LHCN-M2 (cell line): Measurements from ENCODE around the gene PCYOX1L. TPM values are rescaled to one million over a fixed set of nuclear protein-coding genes. Genes with fewer than 3 reads are reported as not detected.

Experiments used
- DNase-seq: peaks from one replicate; pipeline ENCODE4 v3.0.0-alpha.2; 2012; ENCODE audit warnings: low read depth
- polyA plus RNA-seq: library from polyadenylated mRNA; unstranded; fragments of >200 nt; gene quantifications from one replicate; pipeline ENCODE4 v1.2.1, GENCODE V29; 2012; ENCODE audit warnings: missing spikeins
- total RNA-seq: library from RNA; depleted of rRNA; stranded (reverse); fragments of >200 nt; gene quantifications from 2 replicates; pipeline ENCODE4 v1.2.3, GENCODE V29; 2014; rRNA removed

The PCYOX1L gene, protein sequence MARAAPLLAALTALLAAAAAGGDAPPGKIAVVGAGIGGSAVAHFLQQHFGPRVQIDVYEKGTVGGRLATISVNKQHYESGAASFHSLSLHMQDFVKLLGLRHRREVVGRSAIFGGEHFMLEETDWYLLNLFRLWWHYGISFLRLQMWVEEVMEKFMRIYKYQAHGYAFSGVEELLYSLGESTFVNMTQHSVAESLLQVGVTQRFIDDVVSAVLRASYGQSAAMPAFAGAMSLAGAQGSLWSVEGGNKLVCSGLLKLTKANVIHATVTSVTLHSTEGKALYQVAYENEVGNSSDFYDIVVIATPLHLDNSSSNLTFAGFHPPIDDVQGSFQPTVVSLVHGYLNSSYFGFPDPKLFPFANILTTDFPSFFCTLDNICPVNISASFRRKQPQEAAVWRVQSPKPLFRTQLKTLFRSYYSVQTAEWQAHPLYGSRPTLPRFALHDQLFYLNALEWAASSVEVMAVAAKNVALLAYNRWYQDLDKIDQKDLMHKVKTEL
- 5.9 and 6.3 TPM in 2 replicates for total RNA-seq
- polyA plus RNA-seq: 5.0 TPM

DNA sequence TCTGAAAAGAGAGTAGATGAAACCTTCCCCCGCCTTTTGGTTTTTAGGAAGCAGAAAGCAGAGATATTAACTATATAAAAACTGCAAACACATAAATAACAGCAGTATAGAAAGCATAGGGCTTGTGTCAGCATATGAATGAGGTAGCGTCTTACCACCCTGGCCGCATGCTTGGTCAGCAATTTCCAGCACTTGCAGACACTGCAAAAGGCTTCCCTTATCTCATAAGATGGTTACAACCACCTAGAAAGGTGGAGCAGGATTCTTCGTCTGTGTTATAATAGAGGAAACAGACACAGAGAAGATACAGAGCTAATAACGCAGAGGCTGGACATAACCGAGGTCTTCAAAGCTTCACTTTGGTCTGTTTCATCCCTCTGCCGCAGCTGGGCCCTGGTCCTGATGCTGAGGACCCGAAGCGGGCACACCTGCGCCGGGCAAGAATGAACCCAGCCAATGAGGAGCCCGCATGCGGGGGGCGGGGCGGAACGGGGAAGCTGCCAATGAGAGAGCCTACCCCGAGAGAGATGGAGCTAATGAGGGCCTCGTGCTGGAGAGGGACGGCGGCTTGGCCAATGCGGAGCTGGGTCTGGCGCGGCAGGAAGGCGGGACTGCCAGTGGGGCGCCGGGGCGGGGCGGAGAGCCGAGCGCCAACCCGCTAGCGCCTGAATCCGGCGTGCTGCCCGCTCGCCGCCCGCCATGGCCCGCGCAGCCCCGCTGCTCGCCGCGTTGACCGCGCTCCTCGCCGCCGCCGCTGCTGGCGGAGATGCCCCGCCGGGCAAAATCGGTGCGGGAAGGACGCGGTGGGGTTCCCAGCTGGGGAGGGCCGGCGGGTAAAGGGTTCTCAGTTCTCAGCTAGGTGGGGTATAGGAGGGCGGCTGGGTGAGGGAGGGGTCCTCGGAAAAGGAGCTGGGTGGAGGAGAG is at the start of gene PCYOX1L:
PCYOX1L (plus strand) TSS at position 677 of the 924 bp plus-strand sequence; CDS start at position 700, 23 bp downstream.
- peak; percentile 89 for DNase-seq

DNA sequence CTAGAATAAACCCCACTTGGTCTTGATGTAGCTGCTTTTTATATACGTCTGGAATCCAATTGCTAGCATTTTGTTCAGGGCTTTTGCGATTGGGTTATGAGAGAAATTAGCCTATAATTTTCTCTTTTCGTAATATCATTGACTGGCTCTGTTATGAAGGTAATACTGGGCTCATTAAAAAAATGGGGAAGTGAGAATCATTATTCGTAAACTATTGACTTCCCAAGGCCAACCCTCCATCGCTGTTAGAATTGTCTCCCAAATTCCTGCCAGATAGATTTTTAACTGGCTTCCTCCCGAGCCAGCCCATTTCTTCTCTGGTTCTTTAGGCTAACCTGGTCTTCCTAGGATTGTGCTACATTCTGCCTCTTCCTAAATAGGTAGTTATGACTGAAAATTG is 48.5 kb upstream of the PCYOX1L start:
- no peak for DNase-seq

DNA sequence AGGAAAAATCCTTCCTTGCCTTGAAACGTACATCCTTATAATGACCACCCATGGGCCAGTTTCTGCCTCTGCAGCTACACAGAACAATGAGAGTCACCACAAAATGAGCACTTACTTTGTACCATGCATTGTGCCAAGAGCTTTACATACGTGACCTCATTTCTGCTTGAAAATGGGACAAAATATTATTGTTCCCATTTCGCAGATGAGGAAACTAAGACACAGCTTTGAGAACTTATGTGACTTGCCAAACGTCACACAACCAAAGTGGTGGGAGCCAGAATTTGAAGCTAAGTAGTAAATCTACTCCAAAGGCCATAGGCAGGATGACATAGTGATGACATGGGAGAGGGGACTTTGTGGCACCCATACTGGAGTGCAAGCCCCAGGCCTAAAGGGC is 47.4 kb upstream of the PCYOX1L start:
- no peak for DNase-seq

DNA sequence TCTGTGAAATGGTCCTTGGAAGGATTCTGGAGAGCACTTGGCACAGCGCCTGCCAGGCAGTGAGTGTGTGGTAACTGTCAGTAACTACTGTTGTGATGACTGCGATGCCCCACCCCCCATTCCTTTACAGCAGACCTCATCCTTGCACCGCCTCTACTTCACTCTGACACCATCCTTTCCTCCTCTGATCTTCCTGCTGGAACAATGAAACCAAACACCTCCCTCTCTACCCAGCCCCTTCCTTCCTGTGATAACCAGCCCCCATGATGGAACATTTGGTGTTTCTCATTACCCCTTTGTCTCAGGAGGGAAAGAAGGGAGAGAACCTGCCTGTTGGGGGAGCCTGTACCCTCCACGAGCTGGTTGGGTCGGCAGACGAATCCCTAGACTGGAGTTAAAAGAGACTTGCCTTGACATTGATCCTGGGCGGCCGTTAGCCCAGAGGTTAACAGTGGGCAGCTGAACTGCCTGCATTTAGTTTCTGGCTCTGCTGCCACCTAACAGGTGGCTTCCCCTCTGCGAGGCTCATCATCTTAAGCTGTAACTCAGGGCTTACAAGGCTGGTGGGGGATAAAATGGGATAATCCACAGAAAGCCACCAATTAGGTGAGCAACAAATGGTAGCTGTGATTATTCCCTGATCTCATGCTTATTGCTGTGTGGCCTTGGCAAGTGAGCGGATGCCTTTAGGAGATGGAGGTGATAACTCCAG is 46.7 kb upstream of the PCYOX1L start:
- no peak for DNase-seq

DNA sequence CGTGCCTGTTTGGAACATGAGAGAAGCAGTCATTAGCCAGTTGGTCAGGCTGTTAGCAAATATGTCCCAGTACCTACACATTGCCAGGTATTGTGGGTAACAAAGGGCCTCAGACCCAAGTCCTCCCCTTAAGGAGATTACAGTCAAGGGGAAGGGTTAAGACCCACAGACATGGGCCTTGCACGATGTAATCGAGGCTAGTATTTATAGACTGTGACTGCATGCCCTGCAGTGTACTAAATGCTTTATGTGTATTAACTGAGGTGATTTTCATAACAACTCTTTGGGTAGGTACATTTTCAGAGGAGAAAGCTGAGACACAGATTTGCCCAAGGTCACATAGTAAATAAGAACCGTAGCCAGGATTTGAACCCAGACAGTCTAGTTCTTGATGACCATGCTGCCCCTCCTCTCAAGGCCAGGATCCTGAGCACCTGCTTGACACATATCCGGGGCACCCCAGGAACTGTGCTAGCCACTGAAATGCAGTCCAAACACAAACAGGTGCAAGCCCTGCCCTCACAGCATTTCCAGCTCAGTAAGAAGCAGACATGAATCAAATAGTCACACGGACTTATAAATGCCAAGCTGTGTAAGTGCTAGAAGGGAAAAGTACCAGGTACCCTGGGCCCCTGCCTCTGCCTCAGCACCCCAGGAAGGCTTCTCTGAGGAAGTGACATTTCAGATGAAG is 44.5 kb upstream of the PCYOX1L start:
- DNase-seq: no peak

DNA sequence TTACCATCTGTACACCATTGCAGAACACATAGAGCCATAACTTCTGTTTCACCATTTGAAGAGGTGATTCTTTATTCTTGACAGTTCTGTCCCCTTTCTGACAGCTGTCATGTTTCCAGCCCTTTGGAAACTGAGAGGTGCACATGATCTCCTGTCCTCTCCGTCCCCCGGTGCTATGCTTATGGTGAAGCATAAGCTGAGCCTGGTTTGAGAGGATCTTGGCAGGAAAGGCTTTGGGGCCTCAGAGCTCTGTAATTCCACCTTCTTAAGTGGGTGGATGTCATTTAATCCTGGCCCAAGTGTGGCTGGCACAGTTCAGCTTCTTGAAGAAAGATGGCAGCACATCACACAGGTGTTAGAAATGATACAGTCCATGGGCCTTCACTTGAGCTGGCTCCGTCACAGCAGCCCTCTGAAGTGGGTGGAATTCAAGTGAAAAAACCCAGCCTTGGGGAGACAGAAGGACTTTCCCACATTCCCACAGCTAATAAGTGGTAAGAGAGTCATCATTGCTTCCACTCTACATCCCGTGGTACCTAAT is 43.2 kb upstream of the PCYOX1L start:
- DNase-seq: no peak

DNA sequence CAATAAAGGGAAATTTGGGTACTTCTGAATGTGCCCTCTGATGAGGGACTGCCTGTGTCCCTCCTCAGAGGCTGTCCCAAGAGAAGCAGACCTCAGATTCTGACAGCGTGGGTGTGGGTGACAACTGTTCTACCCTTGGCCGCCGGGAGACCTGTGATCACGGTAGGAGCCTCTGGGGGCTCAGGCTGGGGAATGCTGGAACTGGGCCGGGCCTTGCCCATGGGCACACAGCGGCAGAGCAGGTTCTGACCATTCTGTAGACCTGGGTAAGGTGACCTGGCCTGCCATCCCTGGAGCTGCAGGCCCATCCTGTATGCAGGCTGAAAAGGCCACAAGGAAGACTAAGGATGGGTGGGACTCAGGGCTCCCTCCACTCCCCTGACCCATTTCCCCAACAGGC is 42.1 kb upstream of the PCYOX1L start:
- no peak for DNase-seq

DNA sequence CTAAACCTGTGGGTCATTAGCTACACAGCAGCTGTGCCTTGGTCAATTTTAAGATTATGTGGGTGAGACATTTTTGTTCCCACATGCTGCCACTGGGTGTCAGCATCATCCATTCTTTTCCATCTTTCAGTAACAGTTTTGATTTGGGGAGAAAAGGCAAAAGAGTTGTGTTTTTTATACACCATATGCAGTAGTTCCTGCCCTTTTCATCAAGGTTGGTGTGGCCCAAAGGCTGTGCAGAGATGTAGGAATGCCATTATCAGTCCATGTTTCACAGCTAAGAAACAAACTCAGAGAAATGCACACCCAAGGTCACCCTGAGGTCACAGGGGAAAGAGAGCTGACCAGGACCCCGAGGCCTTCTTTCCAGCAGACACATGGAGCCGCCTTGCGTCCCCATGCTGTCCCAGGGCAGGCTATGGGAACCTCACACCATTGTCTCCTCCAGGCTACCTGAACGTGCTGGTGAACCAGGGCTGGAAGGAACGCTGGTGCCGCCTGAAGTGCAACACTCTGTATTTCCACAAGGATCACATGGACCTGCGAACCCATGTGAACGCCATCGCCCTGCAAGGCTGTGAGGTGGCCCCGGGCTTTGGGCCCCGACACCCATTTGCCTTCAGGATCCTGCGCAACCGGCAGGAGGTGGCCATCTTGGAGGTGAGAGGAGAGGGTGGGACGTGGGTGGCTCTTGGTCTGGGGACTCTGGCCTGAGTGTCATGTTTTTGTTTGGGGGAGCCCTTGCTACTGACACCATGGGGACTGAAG is 40.4 kb upstream of the PCYOX1L start:
- peak; percentile 65 for DNase-seq

DNA sequence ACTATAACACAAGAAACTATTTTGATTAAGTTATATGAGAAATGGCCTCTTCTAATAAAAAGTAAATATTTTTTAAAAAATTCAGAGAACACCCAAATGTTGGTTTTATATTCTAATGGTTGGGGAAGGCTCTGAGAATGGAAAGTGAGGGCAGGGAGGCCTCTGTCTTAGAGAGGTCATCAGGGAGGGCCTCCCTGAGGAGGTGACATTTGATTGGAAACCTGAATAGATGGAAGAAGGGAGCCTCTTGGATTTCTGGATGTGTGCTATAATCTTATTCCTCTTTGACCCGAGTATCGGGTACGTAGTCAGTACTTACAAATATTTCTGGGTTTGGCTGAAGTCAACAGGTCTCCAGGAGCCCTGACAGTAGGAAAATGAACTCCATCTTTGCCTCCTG is 38.7 kb upstream of the PCYOX1L start:
- DNase-seq: no peak

DNA sequence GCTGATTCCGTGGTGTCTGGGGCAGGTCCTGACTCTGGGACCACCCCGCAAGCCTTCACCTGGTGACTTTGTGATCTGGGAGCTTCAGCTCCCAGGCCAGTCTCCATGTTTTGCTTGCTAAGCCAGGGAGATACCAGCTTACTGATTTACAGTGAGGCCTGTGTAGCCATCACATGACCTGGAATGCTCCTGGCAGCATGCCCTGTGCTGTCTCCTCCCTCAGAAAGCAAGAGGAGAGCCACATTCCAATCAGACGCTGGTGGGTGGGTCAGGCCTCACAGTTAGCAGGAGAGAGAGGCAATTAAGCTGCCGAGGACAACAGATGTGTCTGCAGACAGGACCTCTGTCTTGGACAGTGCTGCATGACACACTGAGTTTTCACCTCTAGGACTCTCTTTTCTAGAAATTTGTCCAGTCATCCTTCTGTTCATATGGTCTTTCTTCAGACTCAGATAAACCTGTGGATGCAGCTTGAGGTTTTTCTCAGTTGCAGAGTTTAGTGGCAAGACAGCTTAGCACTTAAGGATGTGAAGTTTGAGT is 37.0 kb upstream of the PCYOX1L start:
- peak; percentile 96 for DNase-seq

DNA sequence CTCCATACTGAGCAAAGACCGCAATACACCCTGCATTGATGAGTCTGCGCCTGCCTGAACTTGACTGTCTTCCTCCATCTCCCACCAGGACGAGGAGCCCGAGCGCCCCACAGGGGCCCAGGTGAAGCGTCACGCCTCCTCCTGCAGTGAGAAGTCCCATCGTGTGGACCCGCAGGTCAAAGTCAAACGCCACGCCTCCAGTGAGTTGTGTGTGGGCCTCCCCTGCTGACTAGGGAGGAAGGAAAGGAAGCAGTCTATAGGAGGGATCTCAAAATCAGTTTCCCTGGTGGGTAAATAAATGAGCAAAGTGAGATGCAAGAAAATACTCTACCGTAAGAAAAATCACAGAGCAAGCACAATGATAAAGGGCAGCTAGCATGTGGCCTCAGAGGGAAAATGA is 35.3 kb upstream of the PCYOX1L start:
- DNase-seq: no peak

DNA sequence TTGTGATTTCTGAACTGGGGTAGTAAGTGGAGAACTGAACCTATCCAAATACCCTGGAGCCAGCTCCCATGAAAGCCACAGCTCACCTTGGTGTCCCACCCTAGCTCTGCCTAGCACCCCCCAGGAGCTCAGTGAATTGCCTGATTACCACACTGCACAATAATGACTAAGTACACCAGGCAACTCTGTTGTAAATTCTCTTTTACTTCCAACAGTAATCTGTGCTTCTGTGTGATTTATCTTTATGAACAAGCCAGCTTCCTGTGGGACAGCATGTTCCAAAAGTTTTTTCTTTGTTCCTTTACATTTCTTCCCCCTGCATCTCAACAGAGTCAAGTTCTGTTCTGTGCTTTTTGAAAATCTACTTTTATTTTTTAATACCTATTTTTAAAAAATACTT is 34.6 kb upstream of the PCYOX1L start:
- DNase-seq: peak; percentile 30

DNA sequence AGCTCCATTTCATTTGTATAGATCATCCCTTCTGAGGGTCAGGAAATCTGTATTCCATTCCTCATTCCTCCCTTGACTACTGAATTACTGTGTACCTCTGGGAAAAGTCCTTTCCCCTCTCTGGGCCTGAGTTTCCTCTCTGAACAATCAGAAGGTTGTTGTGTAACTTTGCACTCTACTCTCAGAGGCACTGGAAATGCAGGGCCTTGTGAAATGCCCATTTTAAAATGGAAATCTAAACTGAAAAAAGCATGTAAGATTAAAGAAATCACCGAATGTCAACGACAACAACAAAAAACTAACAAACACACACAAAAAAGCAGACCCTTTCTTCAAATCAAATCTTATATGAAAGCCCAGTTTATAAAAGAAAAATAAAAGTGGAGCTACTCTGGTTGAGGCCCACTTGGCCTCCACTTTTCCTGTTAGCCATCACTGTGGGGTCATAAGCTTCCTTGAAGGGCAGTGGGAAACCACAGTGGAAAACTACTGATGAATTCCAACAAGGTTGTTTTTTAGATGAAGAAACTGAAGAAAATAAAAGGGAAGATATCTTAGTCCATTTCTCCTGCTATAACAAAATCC is 34.1 kb upstream of the PCYOX1L start:
- peak; percentile 36 for DNase-seq

DNA sequence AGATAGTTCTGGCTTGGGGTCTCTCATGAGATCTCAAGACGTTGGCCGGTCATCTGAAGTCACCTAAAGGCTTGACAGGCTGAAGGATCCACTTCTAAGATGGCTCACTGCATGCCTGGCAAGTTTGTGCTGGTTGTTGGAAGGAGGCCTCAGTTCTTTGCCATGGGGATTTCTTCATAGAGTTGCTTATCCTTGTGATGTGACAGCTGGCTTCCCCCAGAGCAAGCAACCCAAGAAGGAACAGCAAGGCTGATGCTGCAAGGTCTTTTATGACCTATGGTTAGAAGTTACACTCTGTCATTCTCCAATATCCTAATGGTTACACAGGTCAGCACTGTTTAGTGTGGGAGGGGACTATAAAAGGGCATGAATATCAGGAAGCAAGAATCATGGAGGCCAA is 33.2 kb upstream of the PCYOX1L start:
- peak; percentile 11 for DNase-seq

DNA sequence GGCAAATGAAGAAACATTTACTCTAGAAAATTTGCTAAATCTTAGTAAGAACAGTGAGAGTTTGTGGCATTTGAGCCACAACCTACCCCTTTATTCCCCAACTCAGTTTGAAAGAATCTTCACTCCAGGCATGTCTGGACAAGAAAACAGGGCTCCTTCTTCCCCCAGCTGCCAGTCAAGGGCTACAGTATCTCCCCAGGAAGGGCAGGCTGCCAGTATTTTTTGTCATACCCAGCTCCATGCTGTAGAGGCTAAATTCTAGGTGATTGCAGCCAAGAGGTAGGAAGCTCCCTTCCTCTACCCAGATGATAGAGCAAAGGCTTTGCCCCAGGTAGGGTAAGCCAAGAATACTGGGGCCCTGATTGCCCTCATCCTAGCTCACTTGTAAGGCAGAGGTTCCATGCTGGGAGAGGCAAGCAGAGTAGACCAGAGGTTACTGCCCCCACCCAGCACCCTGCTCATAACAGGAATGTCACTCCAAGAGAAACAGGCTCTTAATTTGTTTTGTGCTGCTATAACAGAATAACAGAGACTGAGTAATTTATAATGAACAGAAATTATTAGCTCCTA is 32.6 kb upstream of the PCYOX1L start:
- DNase-seq: peak; percentile 40

DNA sequence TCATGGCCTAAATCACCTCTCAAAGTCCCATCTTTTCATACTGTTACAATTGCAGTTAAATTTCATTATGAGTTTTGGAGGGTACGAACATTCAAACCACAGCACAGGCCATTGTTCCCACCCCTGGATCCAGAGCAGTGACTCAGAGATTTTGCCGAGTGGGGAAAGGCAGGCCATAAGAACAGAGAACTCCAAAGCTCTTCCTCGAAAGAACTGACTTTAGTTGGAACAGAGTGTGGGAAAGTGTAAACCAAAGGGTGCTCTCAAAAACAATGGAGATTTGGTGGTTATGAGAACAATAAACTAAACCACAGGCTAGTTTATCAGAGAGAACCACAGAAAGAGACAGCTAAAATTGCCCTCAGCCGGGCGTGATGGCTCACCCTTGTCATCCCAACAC is 32.0 kb upstream of the PCYOX1L start:
- peak; percentile 29 for DNase-seq

DNA sequence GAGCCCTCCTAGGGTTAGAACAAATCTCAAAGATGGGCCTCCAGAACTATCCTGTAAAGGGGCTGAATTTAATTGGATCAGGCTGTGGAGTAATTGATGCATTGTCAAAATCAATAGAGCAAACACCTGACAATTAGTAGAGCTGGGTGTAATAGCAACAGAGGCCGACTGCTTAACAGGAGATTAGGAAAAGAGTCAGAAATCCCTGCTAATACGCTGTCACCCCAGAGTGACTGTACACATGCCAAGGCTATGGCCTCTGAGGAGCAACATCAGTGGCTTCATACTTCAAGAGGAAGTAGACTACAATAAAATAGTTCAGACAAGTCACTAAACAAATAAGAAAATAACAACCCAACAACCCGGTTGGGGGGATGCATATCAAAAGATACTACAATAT is 31.2 kb upstream of the PCYOX1L start:
- DNase-seq: no peak

DNA sequence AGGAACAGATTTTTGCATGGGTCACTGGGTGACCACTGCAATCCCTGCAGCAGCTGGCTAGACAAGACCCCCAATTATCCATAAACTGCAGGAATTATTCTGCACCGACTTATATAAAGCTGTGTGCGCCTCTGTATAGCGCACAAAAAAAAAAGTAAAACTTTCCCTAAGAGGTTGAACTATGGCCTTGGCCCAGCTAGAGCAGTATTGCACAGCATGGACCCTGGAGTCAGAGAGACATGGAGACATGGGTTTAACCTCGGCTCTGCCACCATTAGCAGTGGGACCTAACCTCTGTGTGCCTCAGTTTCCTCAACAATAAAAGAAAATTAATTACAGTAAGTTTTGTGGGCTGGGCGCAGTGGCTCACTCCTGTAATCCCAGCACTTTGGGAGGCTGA is 29.7 kb upstream of the PCYOX1L start:
- DNase-seq: no peak
